Aortic smooth muscle cell (primary cell): Measurements from ENCODE around the gene DHX9. TPM values are rescaled to one million over a fixed set of nuclear protein-coding genes. Genes with fewer than 3 reads are reported as not detected.

Experiments
- total RNA-seq: library from RNA; depleted of rRNA; stranded (reverse); fragments of >200 nt; gene quantifications from 2 replicates; pipeline ENCODE4 v1.2.3, GENCODE V29; 2014

The DHX9 gene
- 129 and 163 TPM in 2 replicates for total RNA-seq

DNA sequence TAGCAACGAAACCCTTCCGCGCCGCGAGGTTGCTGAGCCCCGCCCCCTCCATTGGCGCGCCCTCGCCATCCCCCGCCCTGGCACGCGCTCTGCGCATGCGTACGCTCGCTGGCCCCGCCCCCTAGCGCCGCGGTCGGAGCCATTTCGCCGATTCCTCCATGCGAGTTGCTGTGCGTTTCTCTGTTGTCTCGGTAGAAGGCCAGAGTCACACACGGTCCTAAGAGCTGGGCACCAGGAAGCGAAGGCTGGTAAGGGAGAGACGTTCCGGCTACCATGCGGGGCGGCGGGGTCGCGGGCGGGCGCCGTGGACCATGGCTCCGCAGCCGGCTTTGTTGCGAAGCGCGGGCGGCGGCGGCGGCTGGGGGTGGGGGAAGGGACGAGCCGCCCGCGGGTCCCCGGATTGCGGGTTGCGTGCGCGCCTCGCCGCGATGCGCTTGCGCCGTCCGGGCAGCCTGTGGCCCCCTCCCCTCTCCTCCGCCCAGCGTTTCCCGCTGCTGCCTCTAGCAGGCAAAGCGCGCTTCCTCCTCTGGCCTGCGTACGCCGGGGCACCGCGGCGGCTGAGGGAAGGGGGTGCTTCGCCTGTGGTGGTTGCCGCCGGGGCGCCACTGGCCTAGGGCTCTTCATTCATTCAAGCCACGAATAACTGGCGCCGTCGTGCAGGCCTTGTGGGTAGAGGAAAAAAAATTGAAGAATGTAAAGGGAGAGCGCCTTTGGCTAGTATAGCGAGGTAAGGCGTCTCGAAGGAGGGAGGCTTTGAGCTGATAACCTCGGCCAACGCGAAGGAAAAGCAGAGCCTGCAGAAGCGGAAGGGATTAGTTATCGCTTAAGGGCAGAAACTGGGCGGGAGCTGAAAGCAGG lies at the start of gene DHX9:
TSS of gene DHX9 (plus strand) at position 139 of the 858 bp plus-strand sequence. CDS start 3,220 bp downstream, outside the sequence.

Other genes with a start within 250 kb of the DHX9 start
- 0.40 and 0.87 TPM in 2 replicates for gene RGS16, start 235.0 kb upstream of the DHX9 start, total RNA-seq
- gene RGS8, start 154.8 kb upstream of the DHX9 start, total RNA-seq = under 0.01 TPM in 1 of 2 replicates, not detected in the other
- gene NPL, start 49.6 kb upstream of the DHX9 start, total RNA-seq = 3.0 and 3.2 TPM in 2 replicates
- 0.13 TPM in 1 of 2 replicates, not detected in the other for gene SHCBP1L, start 113.8 kb downstream of the DHX9 start, total RNA-seq
- gene LAMC1, start 184.1 kb downstream of the DHX9 start, total RNA-seq = 869 and 914 TPM in 2 replicates